ENCODE results near the gene ST7. TPM values are rescaled to one million over a fixed set of nuclear protein-coding genes. Genes with fewer than 3 reads are reported as not detected.

ST7 gene
- total RNA-seq, 2 donors from 2014 or later = 24.6 to 34.3 TPM

GRCh38 chr7:116979430-116979829 lies 26.1 kb downstream of the ST7 start:
- H3K9me3 ChIP-seq = no peaks in the 10 kb centered on the region
- no peak overlapping the region for H3K27ac ChIP-seq
- H3K27me3 ChIP-seq = no peaks in the 10 kb centered on the region
- DNase-seq (no peak), ATAC-seq (no peak)
- TF ChIP-seq POLR2A (IDR thresholded peaks at IDR 0.05) = no peak
- TF ChIP-seq CTCF (IDR thresholded peaks at IDR 0.05) = no peak
- no peak overlapping the region for H3K4me3 ChIP-seq
- 93 to 97% methylated on average over 3 of the region's 3 CpGs for WGBS, 2 donors
- no peaks in the 10 kb centered on the region for H3K4me1 ChIP-seq
- intact Hi-C loops (cut with DNase I) = no loop called here
- H3K36me3 ChIP-seq (replicated peaks in 1 of 2; ENCODE audit: insufficient read depth in 1 of 2, low read depth in 2 of 2) = no peaks in the 10 kb centered on the region

DNA sequence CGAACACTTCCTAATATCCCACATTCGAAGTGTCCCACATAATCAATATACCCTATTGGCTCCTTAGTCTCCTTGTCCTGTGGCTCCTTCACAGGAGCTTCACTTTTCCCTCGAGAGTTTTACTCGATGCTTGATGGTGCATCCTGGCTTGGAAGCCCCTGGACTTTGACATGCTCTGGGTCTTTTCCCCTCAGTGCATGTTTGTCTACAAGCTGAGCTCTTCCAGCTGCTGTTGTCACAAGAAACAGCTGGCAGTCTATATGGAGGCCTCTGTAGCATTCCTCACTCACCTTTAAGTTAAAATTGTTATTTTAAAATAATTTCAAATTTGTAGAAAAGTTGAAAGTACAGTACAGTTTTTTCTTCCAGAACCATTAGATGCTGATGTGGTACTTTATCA lies 27.1 kb downstream of the ST7 start:
- Histone ChIP-seq H3K36me3 (replicated peaks in 1 of 2; ENCODE audit: insufficient read depth in 1 of 2, low read depth in 2 of 2) (no peaks in the 10 kb centered on the region), H3K27me3 (no peaks in the 10 kb centered on the region), H3K9me3 (no peaks in the 10 kb centered on the region), H3K27ac (no peak overlapping the region), H3K4me3 (no peak overlapping the region), H3K4me1 (no peaks in the 10 kb centered on the region)
- intact Hi-C loops (cut with DNase I) = loop anchor here (10.0 kb wide), 1 partner anchor 46 kb away; no protein-coding TSS in a partner anchor
- TF ChIP-seq CTCF (IDR thresholded peaks at IDR 0.05) (no peak), POLR2A (IDR thresholded peaks at IDR 0.05) (no peak)
- WGBS, 2 donors = 75 to 80% methylated on average over 4 of the region's 4 CpGs
- DNase-seq = no peak
- no peak for ATAC-seq

- WGBS, 2 donors = 70 to 73% methylated on average over 2 of the region's 2 CpGs
- Histone ChIP-seq H3K27me3 (no peaks in the 10 kb centered on the region), H3K27ac (no peak overlapping the region), H3K9me3 (no peaks in the 10 kb centered on the region), H3K4me3 (no peak overlapping the region), H3K36me3 (replicated peaks in 1 of 2; ENCODE audit: insufficient read depth in 1 of 2, low read depth in 2 of 2) (no peaks in the 10 kb centered on the region), H3K4me1 (no peaks in the 10 kb centered on the region)
- ATAC-seq = no peak
- TF ChIP-seq POLR2A (IDR thresholded peaks at IDR 0.05) (no peak), CTCF (IDR thresholded peaks at IDR 0.05) (no peak)
- intact Hi-C loops (cut with DNase I) = loop anchor here (10.0 kb wide), 1 partner anchor 47 kb away; no protein-coding TSS in a partner anchor
- DNase-seq = no peak
These were observed 28.6 kb downstream of the ST7 start for GRCh38 chr7:116981939-116982338.

GRCh38 chr7:116984511-116984910 lies 31.2 kb downstream of the ST7 start:
- WGBS, 2 donors = 56 to 63% methylated on average over 2 of the region's 2 CpGs
- TF ChIP-seq CTCF (IDR thresholded peaks at IDR 0.05) = no peak
- no peak for TF ChIP-seq POLR2A (IDR thresholded peaks at IDR 0.05)
- intact Hi-C loops (cut with DNase I) = loop anchor here (10.0 kb wide), 1 partner anchor 50 kb away; no protein-coding TSS in a partner anchor
- Histone ChIP-seq H3K9me3 (no peaks in the 10 kb centered on the region), H3K4me1 (no peaks in the 10 kb centered on the region), H3K27me3 (no peaks in the 10 kb centered on the region), H3K36me3 (replicated peaks in 1 of 2; ENCODE audit: insufficient read depth in 1 of 2, low read depth in 2 of 2) (no peaks in the 10 kb centered on the region), H3K27ac (no peak overlapping the region), H3K4me3 (no peak overlapping the region)
- no peak for ATAC-seq
- no peak for DNase-seq

DNA sequence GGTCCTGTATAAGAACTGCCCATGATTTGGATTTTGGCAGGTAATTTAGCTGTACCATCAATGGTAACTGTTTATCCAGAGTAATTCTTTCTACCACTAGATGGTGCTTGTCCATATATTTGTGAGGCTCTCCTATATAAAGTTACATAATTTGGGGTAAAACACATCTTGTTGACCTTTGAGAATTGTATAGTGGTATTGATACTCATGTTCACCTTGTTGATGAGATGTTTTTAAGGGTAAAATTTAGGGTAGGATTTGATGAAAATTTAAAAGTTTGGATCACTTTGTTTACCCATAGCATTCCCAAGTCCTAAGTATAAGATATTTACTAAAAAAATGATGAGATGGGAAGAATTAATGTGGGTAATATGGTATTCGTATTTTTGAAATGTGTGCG lies 31.6 kb downstream of the ST7 start:
- 56 to 60% methylated on average over 2 of the region's 2 CpGs for WGBS, 2 donors
- H3K27ac ChIP-seq = no peak overlapping the region
- H3K4me3 ChIP-seq = no peak overlapping the region
- intact Hi-C loops (cut with DNase I) = loop anchor here (5.0 to 10.0 kb wide), 2 partner anchors 50 to 142 kb away; no protein-coding TSS in a partner anchor
- no peak for TF ChIP-seq POLR2A (IDR thresholded peaks at IDR 0.05)
- TF ChIP-seq CTCF (IDR thresholded peaks at IDR 0.05) = peak; percentile 36 to 69 (median 62)
- DNase-seq (no peak), ATAC-seq (peak; percentile 30)
- H3K27me3 ChIP-seq = no peaks in the 10 kb centered on the region
- H3K36me3 ChIP-seq (replicated peaks in 1 of 2; ENCODE audit: insufficient read depth in 1 of 2, low read depth in 2 of 2) = no peaks in the 10 kb centered on the region
- H3K4me1 ChIP-seq = no peaks in the 10 kb centered on the region
- no peaks in the 10 kb centered on the region for H3K9me3 ChIP-seq
